ENCODE measurements around the gene LRRC7.

The LRRC7 gene

DNA sequence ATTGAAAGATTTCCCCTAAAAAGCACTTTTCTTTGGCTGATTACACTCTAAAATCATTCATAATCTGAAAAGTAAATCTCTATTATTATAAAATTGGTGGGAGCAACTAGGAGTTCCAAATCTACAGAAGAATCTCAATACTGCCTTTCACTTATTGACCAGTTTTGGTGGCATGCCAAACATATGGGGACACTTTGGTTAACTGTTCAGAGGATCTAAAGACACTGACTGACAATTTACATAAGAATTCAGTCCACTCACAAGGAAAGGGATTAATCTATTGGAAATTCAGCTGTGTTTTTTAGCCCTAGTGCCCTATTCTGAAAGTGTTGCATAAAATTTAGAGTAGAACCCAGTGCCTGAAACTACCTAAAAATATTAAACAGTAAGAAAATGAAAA is 524.1 kb downstream of the LRRC7 start:
- DNase-seq (ENCODE audit: low read depth in 2 of 2), result no peak

DNA sequence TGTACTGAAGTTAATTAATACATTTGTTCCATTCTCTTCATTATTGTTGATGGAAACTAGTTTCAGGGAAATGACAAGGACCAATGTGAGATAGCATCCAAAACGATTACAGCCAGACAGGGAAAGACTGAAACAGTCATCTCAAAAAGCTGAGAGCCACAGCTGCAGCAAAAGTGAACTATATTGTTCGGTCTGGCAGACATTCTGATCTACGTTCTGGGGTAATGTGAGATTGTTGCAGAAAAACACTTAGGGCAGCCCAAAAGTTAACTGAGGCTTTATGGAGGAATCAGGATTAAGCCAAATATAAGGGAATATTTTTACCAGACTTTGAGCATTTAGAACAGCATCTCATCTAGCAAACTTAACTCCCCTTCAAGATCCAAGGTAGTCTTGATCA is 524.8 kb downstream of the LRRC7 start:
- no peak for DNase-seq (ENCODE audit: low read depth in 2 of 2)

DNA sequence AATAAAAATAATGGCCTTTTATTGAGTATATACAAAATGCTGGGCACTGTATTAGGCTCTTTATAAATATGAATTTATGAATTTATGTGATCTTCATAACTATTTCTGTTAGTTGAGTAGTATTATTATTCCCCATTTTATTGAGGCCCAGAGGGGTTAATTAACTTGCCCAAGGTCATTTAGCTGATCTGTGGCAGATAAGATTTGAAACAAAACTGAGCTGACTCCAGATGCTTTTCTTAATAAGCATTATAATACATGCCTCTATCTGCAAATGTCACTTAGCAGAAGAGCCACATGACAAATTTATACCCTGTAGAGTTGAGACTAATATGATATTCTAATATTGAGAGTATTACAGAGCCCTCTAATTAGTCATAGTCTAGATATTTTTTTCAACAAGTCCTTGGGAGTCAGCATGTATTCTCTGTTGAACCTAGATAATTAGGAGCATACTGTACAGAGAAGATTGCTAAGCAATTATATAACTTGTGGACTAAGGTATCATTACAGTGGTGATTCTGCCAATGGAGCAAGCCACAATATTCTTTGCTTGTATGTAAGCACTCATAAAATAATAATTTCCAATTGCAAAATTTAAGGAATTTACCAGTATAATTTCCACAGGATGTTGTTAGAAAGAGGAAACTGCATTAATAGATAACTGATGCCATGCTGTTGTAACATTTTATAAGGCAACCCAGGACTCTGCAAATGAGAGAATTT is 525.7 kb downstream of the LRRC7 start:
- no peak for DNase-seq (ENCODE audit: low read depth in 2 of 2)

DNA sequence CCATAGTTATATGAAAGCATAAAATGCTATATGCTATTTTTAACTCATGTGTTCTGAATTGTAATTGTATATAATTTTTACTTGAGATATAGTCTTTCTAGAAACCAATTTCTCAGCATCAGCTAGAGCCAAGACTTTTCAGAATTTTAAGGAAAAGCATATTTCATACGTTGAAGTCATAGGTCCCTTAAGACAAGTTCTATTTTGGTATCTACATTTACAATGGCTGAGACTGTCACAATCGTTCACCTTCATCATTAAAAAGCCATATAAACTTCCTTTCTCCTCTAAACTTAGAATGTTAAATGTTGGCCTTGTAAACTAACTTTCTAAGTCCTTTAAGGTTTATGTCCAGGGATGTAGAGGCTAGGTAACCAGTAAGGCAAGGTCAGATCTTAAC is 533.5 kb downstream of the LRRC7 start:
- DNase-seq (ENCODE audit: low read depth in 2 of 2), result no peak

DNA sequence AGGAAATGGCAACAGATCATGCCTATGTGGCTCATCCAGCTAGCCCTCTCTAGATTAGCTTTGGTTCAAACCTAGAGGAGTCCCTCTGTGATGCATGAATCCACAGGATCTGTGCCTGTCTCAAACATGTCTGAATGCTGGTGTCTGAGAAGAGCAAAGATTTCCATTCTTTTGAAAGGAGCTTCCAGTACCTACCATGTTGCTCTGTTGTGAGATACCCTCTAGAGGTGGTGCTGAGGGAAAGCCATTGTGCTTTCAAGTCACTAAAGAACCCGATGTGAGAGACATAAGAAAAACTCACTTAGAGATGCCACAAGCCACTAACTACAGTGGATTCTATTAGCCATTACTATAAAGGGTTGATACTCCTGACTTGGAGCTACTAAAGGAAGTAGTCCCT is 534.1 kb downstream of the LRRC7 start:
- no peak for DNase-seq (ENCODE audit: low read depth in 2 of 2)

DNA sequence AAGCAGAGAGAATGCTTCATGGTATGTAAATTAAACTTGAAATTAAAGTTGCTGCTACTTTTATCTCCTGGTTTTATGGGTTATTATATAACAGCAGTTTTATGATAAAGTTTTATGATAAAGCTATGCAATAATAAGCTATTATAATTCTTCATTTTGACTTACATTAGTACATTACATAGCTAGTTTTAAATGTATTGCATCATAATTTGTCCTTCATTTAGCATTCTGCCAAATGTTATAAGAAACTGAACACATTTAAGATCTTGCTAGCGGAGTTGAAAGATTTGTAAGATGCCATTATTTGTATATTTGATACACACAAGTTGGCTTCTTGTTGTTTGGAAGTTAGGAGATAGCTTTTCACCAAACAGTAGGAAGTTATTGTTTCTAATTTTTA is 536.0 kb downstream of the LRRC7 start:
- no peak for DNase-seq (ENCODE audit: low read depth in 2 of 2)

DNA sequence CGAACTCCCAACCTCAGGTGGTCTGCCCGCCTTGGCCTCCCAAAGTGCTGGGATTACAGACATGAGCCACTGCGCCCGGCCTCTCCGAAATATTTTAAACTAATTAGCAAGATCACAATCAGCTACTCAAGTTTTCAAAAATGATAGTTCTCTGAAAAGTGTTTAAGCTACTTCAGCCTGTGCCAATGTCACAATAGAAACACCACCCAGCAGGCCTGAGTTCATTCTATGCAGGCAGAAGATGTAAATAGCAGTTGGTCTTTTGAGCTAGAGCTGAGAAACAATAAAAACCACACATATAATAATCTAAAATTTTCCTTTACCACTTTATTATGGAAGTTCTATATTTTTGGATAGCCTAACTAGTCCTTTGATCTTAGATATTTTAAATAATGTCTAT is 541.5 kb downstream of the LRRC7 start:
- DNase-seq (ENCODE audit: low read depth in 2 of 2), result no peak

DNA sequence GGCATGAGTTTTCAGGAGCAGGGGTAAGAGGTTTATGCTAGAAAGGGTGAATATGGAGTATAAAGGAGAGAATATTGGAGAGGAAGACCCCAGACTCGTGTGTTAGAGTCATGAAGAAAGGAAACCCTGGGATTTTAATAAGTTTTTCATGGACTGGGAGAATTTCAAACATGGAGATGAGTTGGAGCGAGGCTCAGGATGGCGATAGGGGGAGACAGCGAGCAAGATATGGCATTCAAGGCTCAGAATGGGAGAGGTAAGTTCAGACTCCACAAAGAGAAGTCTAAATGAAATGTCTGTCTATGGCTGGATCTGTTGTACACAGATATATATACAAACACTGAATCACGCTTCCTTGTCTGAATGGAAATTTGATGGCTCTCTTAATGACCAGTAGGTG is 545.1 kb downstream of the LRRC7 start:
- no peak for DNase-seq (ENCODE audit: low read depth in 2 of 2)

DNA sequence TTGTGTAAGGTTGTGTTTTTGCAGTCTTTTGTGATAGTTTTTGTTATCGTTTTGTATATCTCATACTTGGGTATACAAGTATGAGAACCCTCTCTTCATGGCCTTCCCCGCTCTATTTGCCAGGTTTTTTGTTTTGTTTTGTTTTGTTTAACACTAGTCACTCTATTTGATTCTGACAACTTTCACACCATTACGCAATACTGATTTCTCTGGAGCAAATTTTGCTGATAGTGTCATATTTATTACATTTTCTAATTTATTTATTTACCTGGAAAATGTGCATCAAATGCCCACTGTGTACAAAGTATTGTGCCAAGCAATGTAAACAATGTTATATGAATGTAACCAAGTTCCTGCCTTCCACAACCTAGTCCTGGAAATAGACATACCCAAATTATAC is 547.6 kb downstream of the LRRC7 start:
- no peak for DNase-seq (ENCODE audit: low read depth in 2 of 2)

DNA sequence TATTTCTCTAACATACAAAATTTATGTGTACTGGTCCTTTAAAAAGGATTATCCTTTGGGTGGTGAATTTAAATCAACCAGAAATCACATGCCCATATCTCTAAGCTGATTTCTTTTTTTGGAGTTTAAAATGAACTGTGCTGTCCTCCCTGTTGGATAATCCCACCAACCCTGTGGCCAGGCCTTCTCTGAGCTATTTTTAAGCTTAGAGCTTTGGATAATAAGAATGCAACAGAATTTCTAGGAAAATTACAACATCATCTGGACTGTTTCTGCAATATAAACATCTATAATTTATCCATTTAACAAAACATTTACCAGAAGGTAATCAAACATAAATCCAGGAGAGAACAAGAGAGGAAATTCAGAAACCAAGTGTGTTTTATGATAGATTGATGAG is 549.3 kb downstream of the LRRC7 start:
- DNase-seq (ENCODE audit: low read depth in 2 of 2), result no peak

DNA sequence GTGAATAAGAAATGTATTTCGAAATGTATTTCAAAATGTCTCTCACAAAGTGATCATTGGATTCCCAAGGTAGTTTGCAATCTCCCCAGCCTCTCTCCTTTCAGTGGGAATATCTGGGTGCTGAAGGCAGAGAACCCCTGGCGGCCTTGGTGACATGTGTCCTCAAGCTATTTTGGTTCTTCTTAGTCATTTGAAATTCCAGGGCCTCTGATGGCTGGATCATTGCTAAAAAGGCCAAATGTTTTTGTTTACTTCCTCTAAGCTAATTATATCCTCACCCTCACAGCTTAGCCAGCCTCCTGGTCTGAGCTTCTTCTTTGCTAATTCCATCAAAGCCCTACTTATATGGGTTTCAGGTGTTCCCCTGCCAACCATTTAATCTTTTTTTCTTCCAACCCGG is 566.4 kb downstream of the LRRC7 start:
- DNase-seq (ENCODE audit: low read depth in 2 of 2), result no peak

DNA sequence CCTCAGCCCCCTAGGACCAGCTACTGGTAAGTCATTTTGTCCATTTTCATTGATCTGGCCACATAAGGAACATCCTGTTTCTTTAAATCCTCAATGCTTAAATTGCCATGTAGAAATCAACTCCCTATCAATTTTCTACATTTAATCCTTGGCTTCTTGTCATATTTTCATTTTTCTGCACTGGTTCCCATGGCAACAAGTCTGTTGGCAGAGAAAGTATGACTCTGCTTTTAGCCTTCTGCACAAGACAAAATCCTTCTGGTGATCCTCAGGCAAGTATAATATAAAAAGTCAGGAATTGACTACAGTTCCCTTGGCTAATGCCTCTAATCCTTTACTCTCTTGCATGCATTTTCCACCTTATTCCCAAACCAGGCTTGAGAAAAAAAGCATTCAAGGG is 572.6 kb downstream of the LRRC7 start:
- no peak for DNase-seq (ENCODE audit: low read depth in 2 of 2)

DNA sequence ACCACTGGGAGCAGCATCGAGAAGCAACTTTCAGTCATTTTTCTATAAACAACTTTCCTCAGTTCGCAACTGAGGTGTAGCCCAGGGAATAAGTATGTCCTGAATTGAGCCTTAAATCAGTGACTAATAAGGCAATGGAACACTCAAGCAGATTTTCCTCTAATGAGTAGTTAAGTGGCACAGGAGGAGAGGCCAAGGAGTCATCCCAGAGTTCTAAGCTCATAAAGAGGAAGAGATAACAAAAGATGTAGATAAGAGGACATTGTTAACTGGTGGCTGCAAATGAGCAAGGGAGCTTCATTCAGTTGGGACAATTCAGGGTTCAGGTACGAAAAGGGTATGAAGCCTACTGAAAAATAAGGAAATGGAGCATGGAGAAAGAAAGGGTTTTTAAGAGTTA is 573.2 kb downstream of the LRRC7 start:
- no peak for DNase-seq (ENCODE audit: low read depth in 2 of 2)

DNA sequence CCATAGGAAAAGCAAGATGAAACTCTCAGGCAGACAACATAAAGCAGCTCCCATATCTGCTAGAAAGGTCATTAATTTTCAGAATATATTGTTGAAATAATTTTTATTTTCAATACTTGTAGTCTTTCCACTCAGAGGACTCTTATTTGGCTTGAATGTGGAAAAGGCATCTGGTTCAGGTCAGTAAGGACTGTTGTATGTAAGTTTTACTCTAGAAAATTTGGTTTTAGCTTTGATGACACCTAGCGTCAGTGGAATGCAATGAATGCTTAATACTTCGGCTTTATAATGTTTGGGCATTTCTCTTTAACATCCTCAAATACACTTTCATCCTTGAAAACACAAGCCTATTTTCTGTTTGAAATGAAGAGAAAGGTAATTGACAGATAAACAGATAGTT is 574.4 kb downstream of the LRRC7 start:
- DNase-seq (ENCODE audit: low read depth in 2 of 2), result no peak

DNA sequence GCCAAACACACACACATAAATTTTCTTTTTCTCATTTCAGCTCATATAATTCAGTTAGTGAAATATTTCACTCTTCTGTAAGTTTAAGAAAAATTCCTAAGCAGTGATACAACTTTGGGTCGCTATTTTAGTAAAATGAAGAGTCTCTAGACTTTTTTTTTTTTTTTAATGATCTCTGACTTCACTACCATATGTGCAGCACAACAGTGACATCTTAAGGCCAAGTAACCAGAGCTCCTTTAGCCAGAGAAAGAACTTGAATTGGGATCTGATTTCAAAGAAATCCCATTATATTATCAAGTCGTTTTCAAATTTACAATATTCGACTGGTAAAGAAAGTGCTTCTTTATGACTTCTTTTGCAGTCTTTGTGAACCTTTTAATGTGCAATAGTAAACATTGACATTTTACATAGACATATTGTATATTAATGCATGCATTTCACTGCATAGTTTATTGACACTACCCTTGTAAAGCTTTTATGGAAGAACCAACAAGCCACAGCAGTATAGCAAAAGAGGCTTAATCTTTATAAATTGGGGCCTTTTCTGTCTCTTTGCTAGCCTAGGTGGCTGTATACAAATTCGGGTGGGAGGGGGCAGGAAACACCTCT is 575.4 kb downstream of the LRRC7 start:
- no peak for DNase-seq (ENCODE audit: low read depth in 2 of 2)

DNA sequence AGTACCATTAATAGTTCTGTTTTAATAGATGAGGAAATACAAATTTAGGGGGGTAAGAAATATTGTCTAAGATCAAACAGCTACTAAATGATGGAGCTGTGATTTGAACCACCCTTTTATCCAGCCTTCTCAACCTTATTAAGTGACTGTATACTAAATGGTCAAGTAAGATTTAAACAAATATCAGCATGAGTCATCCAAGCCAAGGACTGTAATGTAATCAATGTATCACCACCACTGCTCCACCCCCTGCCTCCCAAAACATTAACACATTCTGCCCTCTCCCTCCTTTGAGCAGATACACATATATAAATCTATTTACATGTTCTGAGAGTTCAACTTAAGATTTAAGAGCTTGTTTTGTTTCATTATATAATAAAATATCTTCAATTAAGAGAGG is 578.8 kb downstream of the LRRC7 start:
- DNase-seq (ENCODE audit: low read depth in 2 of 2), result no peak

DNA sequence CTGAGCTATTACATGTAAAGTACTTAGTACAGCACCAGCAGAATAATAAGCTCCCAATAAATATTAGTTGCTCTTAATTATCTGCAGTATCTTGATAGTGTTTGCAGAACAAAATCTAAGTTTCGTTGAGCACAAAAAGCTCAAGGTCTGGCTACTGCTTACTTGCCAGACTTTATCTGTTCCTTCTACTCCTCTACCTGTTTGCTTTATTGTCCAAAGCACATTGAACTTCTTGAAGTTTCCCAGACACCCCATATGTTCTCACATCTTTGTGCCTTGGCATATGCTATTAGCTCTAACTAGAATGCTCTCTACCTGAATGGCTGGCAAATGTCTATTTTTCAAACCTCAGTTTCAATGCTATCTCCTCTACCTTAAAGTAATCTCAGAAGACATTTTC is 582.7 kb downstream of the LRRC7 start:
- DNase-seq (ENCODE audit: low read depth in 2 of 2), result no peak

DNA sequence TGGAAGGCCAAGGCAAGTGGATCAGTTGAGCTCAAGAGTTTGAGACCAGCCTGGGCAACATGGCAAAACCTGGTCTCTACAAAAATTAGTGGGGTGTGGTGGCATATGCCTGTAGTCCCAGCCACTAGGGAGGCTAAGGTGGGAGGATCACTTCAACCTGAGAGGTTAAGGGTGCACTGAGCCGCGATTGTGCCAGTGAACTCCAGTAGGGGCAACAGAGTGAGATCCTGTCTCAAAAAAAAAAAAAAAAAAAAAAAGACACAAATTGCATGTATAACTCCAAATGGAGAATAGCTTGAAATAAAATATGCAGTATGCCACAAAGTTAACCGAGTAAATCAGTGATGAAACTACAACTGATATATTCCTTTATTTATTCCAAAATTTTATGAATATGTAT is 586.0 kb downstream of the LRRC7 start:
- no peak for DNase-seq (ENCODE audit: low read depth in 2 of 2)

DNA sequence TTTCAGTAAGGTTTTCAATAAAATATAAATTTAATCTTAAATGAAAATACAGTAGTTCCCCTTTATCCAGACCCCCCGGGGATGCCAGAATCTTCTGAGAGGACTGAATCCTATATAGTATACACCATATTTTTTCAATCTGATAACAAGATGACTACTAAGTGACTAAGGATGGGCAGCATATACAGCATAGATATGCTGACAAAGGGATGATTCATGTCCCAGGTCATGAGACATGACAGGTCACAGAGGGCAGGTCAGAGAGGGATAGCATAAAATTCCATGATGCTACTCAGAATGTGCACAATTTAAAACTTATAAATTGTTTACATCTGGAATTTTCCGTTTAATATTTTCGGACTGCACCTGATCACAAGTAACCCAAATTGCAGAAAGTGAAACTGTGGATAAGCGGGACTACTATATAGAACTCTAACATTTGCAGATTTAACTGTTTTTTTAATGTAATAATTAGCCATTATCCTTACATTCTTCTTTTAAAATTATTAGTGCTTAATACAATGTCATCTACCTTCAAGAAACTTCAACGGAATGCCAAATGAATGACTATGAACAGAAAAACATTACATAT is 588.9 kb downstream of the LRRC7 start:
- no peak for DNase-seq (ENCODE audit: low read depth in 2 of 2)

DNA sequence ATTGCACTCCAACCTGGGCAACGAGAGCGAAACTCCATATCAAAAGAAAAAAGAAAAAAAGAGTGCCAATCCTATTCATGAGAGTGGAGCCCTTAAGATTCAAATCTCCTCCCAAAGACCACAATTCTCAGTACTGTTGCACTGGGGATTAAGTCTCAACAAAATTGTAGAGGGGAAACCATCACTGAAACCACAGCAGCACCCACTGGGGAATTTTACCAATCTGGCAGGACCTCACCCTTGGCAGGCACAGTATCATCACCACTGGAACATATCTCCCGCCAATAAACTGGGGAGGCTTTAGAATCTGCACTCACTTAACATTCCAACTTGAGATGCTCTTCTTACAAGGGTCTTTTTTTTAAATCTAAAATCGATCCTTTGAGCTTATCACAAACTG is 596.6 kb downstream of the LRRC7 start:
- DNase-seq (ENCODE audit: low read depth in 2 of 2), result no peak

DNA sequence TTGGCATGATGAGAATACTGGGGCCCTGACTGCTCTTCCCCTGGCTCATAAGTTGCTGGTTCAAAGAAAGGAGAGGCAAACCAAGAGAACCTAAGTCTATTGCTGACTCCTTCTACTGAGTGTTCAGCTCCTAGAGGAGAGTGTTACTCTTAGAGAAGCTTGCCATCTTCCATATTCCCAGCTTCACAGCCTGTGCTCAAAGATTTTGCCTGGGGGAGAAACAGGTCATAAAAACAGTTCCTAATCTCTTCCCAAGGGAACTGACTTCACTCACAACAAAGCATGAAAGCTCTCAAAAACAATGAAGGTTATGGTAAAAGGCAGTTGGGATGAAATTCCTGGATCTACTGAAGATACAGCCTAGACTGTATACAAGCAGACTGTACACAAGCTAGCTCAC is 600.6 kb downstream of the LRRC7 start:
- DNase-seq (ENCODE audit: low read depth in 2 of 2), result no peak

DNA sequence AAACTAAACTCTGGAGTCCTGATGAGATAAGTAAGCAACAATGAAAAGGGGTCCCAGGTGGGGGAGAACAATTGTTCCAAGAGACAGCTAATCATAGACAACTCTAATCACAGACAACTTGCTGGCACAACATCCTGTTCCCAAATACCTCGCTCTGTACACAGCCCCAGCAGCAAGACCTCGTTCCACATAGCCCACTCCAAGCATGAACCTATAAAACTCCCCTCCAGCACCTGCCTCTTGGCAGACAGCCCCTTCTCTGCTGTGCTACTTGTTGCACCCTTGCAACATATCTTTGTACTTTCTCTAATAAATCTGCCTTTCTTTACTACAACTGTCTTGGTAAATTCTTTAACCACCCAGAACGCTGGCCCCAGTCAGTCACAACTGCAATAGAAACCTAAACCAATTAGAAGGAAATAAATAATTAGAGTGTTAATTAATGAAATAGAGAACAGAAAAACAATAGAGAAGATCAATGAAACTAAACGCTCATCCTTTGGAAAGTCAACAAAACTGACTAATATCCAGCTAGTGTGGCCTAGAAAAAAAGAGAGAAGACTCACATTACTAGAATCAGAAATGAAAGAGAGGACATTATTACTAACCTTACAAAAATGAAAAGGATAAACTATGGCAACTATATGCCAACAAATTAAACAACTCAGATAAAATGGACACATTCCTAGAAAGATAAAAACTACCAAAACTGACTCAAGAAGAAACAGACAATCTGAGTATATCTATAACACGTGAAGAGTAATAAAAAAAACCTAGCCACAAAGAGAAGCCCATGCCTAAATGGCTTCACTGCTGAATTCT is 601.5 kb downstream of the LRRC7 start:
- DNase-seq (ENCODE audit: low read depth in 2 of 2), result no peak

DNA sequence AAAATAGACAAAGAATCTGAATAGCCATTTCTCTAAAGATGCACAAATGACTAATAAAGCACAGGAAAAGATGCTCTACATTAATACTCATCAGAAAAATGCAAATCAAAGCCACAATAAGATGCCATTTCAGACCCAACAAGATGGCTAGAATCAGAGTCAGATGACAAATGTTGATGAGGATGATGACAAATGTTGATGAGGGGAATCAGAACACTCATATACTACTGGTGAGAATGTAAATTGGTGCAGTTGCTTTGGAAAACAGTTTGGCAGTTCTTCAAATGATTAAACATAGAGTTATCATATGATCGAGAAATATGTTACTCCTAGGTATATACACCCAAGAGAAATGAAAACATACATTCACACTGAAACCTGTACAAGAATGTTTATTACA is 603.8 kb downstream of the LRRC7 start:
- DNase-seq (ENCODE audit: low read depth in 2 of 2), result no peak

Measured in stimulated activated CD4-positive, alpha-beta T cell treated with anti-CD3 and anti-CD28 coated beads, Interleukin-1b, Interleukin-23, amount 100 ng/mL, for 1 hour (primary cell).